GM18517 (cell line): ENCODE measurements around the gene ZNF273.

Source experiments
- ATAC-seq: cut with Tn5 transposase; IDR thresholded peaks from one replicate; pipeline ENCODE4 v1.9.1; 2021; ENCODE audit warnings: mild to moderate bottlenecking, moderate library complexity; ENCODE audit not compliant: unreplicated experiment

Gene ZNF273

DNA sequence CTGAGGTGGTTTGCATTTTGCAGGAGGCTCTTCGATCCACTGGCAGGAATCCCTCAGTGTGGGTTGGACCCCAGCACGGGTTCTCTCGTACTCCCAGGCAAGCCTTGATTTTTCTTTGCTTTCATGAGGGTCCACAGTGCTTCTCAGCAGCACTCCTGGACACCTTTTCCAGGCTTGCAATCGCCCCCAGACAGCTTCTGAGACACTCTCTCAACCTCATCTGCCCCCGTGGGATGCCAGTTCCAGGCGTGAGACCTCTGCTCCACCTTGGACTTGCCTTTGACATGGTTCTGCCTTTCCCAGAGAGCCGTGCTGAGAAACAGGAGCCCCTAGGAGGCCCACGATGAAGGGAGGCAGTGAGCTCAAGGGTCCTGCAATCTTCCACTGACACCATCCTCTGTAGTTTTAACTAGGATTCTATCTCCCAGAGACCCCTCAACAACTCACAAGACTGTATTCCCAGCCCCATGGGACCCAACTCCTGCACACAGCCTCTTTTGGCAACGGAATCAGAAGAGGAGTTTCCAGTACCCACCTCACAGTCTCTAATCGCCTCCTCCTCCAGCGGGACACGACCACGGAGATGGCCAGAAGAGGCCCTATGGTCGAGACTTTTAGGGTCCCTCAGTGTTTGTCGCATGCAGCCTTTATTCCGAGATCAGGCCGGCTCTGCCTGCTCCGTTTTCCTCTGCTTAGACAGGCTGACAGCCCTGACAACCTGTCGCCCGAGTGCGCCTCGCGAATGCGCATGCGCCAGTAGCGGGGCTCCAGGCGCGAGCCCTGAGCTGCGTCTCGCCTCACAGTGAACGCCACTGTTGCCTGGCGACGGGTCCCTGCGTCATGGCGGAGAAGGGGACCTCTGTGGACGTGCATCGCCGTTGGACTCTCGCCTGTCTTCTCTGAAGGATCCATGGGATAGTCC lies 26.0 kb upstream of the ZNF273 start:
- ATAC-seq: no peak

DNA sequence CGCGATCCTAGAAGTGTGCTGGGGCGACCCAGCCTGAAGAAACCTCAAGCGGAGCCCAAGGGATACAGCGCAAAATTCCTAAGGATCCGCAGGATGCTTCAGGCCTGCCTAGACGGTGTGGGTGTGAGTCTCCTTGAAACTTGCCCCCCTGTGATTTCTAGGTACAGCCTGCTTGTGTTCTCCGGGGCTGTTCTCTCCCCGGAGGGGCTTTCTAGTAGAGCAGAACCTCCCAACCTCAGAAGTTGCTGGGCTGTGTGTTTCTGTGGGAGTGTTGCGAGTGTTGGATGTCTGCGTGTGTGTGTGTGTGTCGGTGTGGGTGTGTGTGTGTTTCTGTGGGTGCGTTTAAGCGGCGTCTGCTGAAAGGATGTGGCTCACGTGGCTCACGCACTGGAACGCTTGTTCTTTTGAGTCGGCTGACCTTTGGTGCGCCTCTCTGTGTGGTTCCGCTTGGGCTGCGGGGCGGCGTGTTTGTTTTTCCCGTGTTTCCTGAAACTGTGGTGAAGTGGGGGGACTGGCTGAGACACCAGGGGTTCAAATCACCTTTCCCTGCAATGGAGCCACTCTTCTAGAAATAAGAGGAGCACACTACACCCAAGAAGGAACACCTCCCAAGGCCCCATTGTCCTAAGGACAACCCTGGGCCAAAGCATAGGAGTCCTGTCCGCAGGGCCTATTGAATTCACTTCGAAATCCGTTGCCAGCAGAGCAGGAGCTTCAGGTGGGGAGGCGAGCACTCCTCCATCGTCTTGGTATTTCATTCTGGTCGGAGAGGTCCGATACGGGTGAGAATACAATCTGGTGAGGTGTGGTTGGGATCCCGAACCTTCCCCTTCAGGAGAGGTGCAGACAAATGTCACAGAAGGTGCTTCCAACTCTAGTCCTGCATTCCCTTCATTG lies 25.1 kb upstream of the ZNF273 start:
- ATAC-seq: no peak

DNA sequence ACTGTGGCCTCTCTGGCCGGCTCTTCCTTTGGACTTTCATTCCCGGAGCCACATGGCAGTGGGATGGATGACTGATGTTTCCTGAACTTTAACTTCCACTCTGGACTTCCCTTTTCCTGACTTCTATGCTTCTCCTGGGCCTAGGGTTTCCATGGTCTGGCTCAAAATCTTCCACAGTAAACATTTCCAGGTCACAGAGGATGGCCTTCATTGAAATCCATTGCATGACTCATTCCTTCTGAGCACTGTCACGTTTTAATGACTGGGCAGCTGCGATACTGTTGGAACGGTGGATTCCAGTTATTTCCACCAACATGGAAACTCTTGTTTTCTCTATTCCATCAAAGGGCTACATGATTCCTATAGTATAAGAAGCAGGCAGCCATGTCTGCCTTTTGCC lies 24.4 kb upstream of the ZNF273 start:
- no peak for ATAC-seq

DNA sequence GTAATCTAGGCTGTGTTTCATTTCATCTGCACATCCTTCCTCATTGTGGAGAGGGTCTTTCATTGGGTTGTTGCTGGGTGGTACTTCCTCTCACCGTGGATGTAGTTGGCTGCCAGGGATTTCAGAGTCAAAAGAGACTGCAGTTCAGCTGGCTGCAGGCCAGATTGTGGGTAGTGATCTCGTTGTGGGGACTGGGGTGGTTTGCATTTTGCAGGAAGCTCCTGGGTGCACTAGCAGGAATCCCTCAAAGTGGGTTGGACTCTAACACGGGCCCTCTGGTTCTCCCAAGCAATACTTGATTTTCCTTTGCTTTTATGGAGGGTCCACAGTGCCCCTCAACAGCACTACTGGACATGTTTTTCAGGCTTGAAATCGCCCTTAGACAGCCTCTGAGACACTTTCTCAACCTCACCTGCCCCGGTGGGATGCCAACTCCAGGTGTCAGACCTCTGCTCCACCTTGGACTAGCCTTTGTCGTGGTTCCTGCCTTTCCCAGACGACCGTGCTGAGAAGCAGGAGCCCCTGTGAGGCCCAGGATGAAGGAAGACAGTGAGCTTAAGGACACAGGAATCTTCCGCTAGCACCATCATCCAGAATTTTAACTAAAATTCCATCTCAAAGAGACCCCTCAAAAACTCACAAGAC lies 23.9 kb upstream of the ZNF273 start:
- no peak for ATAC-seq

DNA sequence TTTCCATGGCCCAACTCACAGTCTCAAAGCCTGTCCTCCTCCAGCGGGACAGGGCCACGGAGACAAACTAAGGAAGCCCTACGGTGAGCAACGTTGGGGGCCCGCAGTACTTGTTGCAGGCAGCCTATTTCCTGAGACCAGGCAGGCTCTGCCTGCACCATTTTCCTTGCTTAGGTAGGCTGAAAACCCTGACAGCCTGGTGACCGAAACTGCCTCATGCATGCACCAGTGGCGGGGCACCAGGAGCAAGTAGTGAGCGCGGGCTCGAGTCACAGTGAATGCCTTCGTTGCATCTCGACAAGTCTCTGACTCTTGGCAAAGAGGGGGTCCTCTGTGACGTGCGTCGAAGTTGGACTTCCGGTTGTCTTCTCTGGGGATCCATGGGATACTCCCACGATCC lies 23.3 kb upstream of the ZNF273 start:
- ATAC-seq: no peak

DNA sequence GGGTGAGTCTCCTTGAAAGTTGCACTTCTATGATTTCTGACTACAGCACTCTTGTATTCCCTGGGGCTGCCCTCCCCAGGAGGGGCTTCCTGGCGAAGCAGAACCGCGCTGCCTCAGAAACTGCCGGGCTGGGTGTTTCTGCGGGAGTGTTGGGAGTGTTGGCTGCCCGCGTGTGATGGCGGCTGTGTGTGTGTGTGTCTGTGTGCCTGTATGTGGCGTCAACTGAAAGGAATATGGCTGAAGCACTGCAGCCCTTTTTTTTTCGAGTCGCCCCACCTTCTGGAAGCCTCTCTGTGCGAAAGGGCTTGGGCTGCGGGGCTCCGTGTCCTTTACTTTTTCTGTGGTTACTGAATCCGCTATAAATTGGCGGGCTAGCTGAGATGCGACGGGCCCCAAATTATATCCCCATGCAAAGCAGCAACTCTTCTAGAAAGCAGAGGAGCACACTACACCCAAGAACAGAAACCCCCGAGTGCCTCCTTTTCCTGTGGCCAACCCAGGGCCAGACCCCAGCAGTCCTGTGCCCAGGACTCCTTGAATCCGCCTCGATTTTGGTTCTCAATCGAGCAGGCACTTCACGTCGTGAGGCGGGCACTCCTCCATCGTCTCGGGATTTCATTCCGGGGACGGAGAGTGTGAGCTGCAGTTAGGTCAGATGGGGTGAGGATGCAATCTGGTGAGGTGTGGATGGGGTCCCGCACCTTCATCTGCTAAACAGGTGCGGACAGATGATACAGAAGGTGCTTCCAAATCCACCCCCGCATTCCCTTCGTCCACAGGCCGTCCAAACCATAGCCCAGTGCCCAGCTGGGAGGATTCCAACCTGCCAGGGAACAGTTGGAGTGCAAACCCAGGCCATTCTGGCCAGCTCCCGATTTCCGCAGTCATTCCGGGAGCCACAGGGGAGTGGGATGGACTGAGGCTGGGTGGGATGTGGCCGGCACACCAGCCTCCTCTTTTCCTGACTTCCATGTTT lies 22.5 kb upstream of the ZNF273 start:
- ATAC-seq: no peak

DNA sequence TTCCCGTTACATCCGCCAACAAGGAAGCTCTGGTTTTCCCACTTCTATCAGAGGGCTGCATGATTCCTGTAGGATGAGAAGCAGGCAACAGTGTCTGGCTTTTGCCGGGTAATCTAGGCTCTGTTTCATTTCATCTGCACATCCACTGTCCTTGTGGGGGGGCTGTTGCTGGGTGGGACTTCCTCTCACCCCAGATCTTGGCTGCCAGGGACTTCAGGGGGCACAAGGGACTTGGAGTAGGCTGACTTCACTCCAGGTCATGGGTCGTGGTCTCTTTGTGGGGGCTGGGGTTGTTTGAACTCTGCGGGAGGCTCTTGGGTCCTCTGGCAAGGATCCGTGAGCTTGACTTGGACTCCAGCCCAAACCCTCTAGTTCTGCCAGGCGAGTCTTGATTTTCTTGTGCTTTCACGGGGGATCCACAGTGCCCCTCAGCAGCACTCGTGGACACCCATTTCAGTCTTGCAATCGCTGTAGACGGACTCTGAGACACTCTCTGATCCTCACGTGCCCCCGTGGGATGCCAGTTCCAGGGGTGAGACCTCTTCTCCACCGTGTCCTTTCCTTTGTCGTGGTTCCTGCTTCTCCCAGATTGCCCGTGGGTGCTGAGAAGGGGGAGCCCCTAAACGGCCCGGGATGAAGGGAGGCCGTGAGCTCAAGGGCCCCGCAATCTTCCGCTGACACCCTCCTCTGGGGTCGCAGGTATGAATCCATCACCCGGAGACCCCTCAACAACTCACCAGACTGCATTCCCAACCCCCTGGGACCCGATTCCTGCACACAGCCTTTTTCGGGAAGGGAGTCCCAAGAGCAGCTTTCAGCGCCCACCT lies 21.4 kb upstream of the ZNF273 start:
- ATAC-seq: no peak

DNA sequence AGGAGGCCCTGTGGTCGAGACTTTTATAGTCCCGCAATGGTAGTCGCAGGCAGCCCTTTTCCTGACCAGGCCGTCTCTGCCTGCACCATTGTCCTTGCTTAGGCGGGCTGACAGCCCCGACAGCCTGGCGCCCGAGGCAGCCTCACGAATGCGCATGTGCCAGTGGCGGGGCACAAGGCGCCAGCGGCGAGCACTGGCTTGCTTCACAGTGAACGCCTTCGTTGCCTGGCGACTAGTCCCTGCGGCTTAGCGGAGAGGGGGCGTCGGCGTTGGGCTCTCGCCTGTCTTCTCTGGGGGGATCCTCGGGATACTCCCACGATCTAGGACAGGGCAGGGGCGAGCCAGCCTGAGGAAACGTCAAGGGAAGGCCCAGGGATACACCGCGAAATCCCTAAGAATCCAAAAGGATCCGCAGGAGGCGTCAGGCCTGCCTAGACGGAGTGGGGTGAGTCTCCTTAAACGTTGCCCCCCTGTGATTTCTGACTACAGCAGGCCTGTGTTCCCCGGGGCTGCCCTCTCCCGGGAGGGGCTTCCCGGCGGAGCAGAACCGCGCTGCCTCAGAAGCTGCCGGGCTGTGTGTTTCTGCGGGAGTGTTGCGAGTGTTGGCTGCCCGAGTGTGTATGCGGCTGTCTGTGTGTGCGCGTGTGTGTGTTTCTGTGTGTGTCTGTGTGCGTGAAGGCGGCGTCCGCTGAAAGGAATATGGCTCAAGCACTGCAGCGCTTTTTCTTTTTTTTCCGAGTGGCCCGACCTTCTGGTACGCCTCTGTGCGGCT lies 20.5 kb upstream of the ZNF273 start:
- ATAC-seq: no peak

DNA sequence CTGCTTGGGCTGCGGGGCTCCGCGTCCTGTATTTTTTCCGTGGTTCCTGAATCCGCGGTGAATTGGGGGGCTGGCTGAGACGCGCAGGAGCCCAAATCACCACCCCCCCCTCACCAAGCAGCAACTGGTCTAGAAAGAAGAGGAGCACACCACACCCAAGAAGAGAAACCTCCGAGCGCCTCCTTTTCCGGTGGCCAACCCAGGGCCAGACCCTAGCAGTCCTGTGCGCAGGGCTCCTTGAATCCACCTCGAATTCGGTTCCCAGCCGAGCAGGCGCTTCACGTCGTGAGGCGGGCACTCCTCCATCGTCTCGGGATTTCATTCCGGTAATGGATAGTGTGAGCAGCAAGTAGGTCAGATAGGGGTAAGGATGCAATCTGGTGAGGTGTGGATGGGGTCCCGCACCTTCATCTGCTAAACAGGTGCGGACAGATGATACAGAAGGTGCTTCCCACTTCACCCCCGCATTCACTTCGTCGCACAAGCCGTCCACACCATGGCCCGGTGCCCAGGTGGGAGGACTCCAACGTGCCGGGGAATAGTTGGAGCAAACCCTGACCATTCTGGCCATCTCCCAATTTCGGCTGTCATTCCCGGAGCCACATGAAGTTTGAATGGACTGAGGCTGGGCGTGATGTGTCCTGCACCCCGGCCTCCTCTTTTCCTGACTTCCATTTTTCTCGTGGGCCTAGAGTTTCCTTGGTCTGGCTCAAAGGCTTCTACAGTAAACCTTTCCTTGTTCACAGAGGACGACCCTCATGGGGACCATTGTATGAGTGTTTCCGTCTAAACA lies 19.8 kb upstream of the ZNF273 start:
- no peak for ATAC-seq

DNA sequence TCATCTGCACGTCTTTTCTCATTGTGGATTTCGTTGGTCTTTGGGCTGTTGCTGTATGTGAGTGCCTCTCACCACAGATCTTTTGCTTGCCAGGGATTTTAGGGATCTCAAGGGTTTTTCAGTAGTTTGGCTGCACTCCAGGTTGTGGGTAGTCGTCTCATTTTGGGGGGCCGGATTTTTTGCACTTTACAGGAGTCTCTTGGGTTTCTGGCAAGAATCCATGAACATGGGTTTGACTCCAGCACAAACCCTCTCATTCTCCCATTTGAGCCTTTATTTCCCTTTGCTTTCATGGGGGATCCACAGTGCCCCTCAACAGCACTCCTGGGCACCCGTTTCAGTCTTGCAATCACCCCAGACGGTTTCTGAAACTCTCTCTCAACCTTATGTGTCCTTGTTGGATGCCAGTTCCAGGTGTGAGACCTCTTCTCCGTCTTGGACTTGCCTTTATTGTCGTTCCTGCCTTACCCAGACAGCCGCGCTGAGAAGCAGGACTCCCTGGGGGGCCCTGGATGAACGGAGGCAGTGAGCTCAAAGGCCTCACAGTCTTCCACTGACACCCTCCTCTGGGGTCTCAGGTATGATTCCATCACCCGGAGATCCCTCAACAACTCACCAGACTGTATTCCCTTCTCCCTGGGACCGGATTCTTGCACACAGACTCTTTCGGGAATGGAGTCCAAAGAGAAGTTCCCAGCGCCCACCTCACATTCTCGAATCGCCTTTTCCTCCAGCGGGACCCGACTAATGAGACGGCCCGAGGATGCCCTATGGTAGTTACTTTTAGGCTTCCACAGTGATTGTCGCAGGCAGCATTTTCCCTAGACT lies 18.8 kb upstream of the ZNF273 start:
- ATAC-seq: no peak

DNA sequence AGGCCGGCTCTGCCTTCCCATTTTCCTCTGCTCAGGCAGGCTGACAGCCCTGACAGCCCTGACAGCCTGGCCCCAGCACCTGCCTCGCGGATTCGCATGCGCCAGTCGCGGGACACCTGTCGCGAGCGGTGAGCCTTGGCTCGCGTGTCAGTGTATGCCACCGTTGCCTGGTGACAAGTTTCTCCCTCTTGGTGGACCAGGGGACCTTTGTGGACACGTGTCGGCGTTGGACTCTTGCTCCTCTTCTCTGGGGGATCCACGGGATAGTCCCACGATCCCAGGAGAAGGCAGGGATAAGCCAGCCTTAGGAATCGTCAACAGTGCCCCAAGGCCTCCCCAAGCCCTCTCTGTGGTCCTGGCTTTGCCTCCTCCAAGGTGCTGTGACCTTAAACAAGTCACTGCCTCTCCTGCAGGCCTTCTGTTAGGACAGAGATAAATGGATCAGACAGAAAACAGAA lies 18.1 kb upstream of the ZNF273 start:
- no peak for ATAC-seq

DNA sequence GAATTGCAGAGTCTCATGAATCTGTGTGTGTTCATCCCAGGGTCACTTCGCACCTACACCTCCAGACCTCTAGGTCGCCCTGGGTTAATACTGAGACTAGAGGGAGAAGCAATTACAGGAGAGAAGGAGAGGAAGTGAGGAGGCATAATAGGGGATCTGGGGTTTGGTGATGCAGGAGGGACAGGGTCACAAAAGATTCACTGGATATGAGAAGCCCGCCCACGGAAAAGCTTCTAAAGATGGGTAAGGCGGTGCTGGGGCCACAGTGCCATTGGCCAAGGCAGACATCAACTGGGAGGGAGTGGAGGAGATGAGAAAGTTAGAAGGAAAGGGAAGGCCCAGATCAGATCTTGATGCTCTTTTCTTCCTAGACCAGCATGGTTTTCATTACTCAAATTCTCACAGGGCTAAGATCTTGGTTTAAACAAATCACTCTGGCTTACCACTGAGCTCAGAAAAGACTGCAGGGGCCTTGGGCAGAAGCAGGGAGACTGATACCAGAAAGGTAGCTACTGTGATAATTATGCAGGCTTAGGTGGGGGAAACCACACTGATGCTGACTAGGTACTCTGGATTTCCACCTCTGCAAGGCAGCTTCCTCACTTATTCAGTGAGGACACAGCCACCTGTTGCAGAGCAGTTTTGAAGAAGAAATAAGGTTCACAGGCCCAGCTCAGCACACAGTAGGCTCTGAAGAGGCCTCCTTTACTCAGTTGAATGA lies 17.4 kb upstream of the ZNF273 start:
- no peak for ATAC-seq

DNA sequence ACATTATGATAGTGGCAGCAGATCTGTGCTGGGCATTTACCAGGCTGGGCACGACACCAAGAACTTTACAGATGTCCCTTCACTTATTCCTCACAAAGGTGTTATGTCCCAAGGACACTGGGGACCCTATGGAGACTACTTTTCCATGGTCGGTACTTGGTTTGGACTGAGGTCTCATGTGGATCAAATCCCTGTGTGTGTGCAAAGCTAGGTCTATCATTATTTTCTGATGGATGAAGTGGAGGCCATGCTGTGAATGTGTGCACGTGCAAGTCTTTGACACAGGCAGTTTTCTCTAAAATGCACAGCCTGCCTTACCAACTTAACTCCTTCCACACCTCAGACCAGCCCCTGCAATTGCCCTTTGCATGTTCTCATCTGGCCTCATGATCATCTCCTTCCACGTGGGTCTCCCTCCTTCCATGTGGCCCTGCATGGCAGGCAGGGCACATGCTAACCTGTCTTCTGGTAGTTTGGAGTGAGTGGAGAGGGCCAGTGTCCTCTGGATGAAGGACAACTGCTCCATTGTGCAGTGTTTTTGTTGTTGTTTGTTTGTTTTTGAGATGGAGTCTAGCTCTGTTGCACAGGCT lies 16.0 kb upstream of the ZNF273 start:
- no peak for ATAC-seq

DNA sequence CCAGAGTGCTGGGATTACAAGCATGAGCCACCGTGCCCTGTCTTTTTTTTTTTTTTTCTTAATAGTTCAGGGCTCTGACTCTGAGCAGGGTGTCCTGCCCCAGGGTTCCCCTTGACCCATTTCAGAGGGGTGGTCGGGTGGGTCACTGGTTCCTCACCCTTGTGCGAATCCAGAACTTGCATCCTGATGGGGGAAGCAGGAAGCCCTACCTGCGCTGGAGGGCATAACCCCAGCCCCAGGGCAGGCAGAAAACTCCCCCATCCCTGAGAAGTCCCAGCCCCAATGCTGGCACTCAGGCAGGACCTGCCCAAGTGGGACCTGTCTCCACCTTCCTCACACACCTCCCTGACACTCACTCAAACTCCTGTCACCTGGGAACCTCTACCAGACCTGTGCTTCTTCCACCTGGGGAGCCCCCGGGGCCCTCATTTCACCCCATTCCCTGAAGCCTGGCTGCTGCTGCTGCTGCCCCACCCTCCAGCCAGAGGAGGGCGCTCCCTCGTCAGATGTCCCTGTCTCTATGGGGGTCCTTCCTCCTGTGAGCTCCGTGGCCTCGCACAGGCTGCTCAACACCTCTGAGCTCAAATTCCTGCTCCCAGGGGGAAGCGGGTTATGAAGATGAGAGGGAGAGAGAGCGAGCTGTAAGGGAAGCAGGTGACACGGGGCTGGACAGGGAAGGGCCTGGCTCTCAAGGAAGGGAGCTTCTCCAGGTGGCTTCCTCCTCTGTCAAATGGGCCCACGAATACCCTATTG lies 15.1 kb upstream of the ZNF273 start:
- ATAC-seq: no peak

DNA sequence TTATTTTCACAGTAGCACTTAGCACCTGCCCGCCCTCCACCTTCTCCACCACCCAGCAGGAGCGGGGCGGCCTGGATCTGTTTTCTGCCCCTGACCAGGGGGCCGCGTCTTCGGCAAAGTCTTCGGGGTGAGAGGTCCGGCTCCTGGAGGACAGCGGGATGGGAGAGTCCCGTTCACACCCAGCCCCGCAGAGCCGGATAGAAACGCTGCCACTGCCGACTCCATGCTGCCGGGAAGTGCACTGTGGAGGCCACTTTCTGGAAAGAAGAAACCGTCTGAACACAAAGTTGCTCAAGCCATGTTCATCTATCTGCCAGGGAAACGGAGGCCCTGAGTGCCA lies 14.5 kb upstream of the ZNF273 start:
- no peak for ATAC-seq
